PC-9 (cell line): ENCODE results near the gene SLC22A1.

Experiments used
- EZH2 ChIP-seq: fragments of 200-600 bp; sonication (generic); IDR thresholded peaks from 2 replicates; pipeline ENCODE4 v1.8.0; 2017; ENCODE audit warnings: antibody characterized with exemption, low read depth
- TF ChIP-seq, protein P1 (sequence below): fragments of 200-600 bp; sonication (generic); conservative IDR thresholded peaks from 2 replicates; pipeline ENCODE4 v1.6.1; 2017; ENCODE audit warnings: mixed run types, antibody characterized with exemption, mild to moderate bottlenecking, moderate library complexity

DNA sequence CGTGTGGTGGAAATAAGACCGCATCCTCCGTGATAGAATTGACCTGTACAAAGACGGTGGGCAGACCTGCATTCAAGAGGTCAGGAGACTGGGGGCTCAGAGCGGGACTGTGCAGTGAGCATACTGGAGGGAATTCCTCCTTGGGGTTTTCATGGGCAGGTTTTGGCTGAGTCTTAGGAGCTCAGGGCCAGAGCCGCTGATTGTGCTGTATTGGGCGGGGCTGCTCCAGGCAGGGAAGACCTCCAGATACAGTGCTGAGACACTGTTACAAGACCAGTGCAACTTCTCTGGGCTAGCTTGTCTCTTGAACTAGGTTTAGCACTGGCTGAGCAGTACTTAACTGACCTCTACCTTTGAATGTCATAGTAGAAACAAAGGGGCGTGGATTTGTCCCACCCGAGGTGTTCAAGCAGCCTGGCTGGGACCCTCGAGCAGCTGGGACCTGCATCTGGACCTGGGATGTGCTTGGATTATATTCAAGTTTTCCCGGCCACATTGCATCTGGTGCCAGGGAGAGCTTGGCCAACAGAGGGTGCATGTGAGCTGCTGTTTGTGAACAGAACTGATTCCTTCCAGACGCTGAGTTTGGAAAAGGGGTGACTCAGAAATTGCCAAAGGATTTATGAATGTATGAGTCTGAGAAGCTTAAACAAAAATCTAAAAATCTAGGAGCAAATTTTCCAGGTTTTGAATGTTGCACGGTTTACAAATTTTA is 33.4 kb upstream of the SLC22A1 start:
- TF ChIP-seq EZH2, result no peak
- TF ChIP-seq, protein P1, sequence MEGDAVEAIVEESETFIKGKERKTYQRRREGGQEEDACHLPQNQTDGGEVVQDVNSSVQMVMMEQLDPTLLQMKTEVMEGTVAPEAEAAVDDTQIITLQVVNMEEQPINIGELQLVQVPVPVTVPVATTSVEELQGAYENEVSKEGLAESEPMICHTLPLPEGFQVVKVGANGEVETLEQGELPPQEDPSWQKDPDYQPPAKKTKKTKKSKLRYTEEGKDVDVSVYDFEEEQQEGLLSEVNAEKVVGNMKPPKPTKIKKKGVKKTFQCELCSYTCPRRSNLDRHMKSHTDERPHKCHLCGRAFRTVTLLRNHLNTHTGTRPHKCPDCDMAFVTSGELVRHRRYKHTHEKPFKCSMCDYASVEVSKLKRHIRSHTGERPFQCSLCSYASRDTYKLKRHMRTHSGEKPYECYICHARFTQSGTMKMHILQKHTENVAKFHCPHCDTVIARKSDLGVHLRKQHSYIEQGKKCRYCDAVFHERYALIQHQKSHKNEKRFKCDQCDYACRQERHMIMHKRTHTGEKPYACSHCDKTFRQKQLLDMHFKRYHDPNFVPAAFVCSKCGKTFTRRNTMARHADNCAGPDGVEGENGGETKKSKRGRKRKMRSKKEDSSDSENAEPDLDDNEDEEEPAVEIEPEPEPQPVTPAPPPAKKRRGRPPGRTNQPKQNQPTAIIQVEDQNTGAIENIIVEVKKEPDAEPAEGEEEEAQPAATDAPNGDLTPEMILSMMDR, result peak; percentile 73
